ENCODE data around the gene ZNF420. TPM values are rescaled to one million over a fixed set of nuclear protein-coding genes. Genes with fewer than 3 reads are reported as not detected.
"Not testable (repeated sequence)": the region's sequence is repeated elsewhere in the genome, so short reads cannot be mapped to it uniquely, and the experiment has no call there.

The ZNF420 gene
- total RNA-seq, result 9.6 TPM
- long read RNA-seq, transcript ZNF420-202 (5 exons, 3,535 nt), result major isoform, 5 of 15 reads
- long read RNA-seq, partial matches to known transcripts, result 1 of 15 reads
- long read RNA-seq, other reads (novel, unspliced or antisense), result 9 of 15 reads

DNA sequence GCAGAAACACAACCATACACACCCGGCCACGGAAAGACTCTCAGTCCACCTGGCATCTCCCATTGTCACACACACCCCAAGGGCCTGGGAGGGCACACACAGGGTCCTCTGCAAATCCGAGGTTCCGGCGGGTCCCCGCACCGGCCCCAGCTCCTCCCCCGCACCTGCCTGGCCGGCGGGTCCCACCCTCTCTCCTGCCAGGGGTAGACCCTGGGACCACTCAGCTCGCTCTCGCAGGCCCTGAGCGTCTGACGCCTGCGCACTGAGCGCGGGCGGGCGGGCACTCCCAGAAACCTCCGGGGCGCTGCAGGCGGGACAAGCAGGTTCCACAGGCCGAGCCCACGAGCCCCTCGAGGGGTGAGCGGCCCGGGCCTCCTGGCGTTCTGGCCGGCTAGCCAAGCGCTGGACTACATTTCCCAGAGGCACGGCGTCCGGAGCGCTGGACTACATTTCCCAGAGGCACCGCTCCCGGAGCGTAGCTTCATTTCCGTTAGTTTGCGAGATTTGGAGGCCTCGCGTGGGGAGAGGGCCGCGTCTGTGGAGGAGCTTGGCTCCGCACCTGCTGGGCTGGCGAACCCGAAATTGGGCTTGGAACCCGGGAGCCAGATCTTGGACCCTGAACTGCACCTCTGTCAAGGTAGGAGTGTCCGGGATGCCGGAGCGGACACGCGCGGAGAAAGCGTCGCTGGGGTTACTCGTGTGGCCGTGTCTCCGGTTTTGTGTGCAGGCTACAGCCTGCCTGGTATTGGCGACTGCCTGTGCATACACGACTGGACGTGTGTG, at the start of gene ZNF420:
TSS of gene ZNF420 (plus strand) at position 500 of the 783 bp plus-strand sequence. CDS start 10,686 bp downstream, outside the sequence.
- intact Hi-C loops (cut with micrococcal nuclease), result no loop called here
- Histone ChIP-seq H3K36me3 (peaks cover 15% of the 10 kb centered on the region), H3K27ac (replicated peaks) (peak within 1 kb of the TSS; percentile 90), H3K4me1 (peaks cover 43% of the 10 kb centered on the region), H3K27me3 (ENCODE audit: low read depth) (no peaks in the 10 kb centered on the region), H3K4me3 (peak within 1 kb of the TSS; percentile 85), H3K9me3 (replicated peaks) (peaks cover 30% of the 10 kb centered on the region)
- peak; percentile 93 for DNase-seq
- TF ChIP-seq, protein P1, sequence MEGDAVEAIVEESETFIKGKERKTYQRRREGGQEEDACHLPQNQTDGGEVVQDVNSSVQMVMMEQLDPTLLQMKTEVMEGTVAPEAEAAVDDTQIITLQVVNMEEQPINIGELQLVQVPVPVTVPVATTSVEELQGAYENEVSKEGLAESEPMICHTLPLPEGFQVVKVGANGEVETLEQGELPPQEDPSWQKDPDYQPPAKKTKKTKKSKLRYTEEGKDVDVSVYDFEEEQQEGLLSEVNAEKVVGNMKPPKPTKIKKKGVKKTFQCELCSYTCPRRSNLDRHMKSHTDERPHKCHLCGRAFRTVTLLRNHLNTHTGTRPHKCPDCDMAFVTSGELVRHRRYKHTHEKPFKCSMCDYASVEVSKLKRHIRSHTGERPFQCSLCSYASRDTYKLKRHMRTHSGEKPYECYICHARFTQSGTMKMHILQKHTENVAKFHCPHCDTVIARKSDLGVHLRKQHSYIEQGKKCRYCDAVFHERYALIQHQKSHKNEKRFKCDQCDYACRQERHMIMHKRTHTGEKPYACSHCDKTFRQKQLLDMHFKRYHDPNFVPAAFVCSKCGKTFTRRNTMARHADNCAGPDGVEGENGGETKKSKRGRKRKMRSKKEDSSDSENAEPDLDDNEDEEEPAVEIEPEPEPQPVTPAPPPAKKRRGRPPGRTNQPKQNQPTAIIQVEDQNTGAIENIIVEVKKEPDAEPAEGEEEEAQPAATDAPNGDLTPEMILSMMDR (IDR thresholded peaks at IDR 0.05; ENCODE audit: borderline replicate concordance), result no peak

DNA sequence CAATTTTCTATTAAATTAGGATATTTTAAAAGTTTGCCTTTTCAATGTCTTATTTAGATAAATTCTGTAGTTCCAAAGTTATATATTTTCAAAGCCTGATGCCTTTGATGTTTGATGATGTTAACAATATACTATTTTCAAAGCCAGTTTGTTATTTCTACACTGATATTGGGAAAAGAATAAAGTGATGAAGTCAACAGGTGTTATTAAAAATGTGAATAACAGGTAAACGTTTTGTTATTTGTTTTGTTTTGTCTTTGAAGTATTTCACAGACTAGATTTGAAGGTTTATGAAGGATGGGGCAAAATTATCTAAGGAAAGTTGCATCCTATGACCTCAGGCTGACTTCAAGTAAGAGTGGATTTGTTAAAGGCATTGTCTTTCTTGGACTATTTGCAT, 33.1 kb upstream of the ZNF420 start:
- Histone ChIP-seq H3K4me3 (no peak overlapping the region), H3K27me3 (ENCODE audit: low read depth) (no peaks in the 10 kb centered on the region), H3K36me3 (no peaks in the 10 kb centered on the region), H3K4me1 (no peaks in the 10 kb centered on the region), H3K9me3 (replicated peaks) (peaks cover 88% of the 10 kb centered on the region), H3K27ac (replicated peaks) (no peak overlapping the region)
- TF ChIP-seq, protein P1 (IDR thresholded peaks at IDR 0.05; ENCODE audit: borderline replicate concordance), result no peak
- DNase-seq, result no peak
- intact Hi-C loops (cut with micrococcal nuclease), result no loop called here

DNA sequence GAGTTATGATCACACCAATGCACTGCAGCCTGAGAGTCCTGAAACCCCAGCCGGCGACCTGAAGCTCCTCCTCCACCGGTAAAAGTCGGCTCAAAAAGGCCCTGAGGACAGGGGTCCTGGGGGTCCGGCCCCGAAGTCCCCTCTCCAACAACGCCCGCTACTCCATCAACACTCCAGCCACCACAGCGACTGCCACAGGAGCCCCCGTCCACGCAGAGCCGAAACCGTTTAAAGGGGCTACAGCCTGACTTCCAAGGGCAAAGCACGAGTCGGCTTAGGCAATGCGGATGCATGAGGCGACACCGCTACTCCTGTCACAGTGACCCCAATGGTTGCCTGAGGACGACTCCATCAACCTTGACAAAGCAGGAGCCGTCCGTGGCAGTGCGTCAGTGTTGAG, 22.9 kb upstream of the ZNF420 start:
- H3K9me3 ChIP-seq (replicated peaks), result peaks cover 71% of the 10 kb centered on the region
- H3K4me3 ChIP-seq, result no peak overlapping the region
- H3K4me1 ChIP-seq, result no peaks in the 10 kb centered on the region
- no peaks in the 10 kb centered on the region for H3K27me3 ChIP-seq (ENCODE audit: low read depth)
- no peak overlapping the region for H3K27ac ChIP-seq (replicated peaks)
- DNase-seq, result no peak
- H3K36me3 ChIP-seq, result peaks cover 14% of the 10 kb centered on the region
- TF ChIP-seq, protein P1 (IDR thresholded peaks at IDR 0.05; ENCODE audit: borderline replicate concordance), result no peak
- intact Hi-C loops (cut with micrococcal nuclease), result no loop called here

DNA sequence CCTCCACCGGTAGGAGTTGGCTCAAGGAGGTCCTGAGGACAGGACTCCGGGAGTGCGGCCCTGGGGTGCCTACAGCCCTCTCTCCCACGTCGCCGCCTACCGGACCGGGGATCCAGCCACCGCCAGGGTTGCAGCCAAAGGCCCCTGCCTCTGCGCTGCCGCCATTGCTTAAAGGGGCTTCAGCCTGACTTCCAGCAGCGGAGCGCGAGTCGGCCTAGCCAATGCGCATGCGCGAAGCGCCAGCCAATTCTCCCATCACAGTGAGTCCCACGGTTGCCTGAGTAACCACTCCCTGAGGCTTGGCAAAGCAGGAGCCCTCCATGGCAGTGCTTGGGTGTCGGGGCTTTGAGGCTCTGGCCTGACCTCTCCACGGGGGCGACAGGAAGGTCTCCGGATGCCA, 21.5 kb upstream of the ZNF420 start:
- DNase-seq, result no peak
- Histone ChIP-seq H3K36me3 (peaks cover 14% of the 10 kb centered on the region), H3K4me3 (no peak overlapping the region), H3K27ac (replicated peaks) (no peak overlapping the region), H3K4me1 (no peaks in the 10 kb centered on the region), H3K9me3 (replicated peaks) (peaks cover 69% of the 10 kb centered on the region), H3K27me3 (ENCODE audit: low read depth) (no peaks in the 10 kb centered on the region)
- intact Hi-C loops (cut with micrococcal nuclease), result no loop called here
- TF ChIP-seq, protein P1 (IDR thresholded peaks at IDR 0.05; ENCODE audit: borderline replicate concordance), result no peak

DNA sequence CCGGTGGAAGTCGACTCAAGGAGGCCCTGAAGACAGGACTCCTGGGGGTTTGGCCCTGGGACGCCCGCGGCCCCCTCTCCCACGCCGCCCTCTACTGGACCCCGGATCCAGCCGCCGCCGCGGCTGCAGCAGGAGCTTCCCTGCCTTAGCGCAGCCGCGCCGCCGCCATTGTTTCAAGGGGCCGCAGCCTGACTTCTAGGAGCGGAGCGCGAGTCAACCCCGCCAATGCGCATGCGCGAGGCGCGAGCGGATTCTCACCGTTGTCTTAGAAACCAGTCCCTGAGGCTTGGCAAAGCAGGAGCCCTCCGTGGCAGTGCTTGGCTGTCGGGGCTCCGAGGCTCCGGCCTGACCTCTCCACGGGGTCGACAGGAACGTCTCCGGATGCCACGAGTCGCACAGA, 19.1 kb upstream of the ZNF420 start:
- peak overlapping the region; percentile 48 for H3K4me3 ChIP-seq
- intact Hi-C loops (cut with micrococcal nuclease), result no loop called here
- no peak for DNase-seq
- H3K27ac ChIP-seq (replicated peaks), result no peak overlapping the region
- H3K9me3 ChIP-seq (replicated peaks), result peaks cover 67% of the 10 kb centered on the region
- H3K36me3 ChIP-seq, result peaks cover 14% of the 10 kb centered on the region
- no peaks in the 10 kb centered on the region for H3K4me1 ChIP-seq
- TF ChIP-seq, protein P1 (IDR thresholded peaks at IDR 0.05; ENCODE audit: borderline replicate concordance), result no peak
- H3K27me3 ChIP-seq (ENCODE audit: low read depth), result no peaks in the 10 kb centered on the region

DNA sequence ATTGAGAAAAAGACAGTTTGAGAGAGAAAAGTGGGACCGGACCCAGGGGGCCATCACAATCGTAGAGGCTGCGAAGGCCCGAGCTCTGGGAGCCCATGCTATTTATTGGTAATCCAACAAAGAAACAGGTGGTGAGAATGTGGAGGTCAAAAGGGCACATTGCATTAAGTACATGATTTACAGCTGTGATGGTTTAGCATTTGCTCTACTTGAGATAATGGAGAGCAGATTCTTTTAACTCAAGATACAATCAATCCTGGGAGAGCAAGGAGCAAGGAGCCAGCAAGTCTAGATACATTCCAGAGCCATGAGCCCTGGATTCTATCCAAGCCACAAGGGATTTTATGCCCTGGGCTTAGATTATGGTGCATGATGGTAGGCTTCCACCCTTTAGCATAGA, 13.3 kb upstream of the ZNF420 start:
- H3K4me1 ChIP-seq; H3K27ac ChIP-seq (replicated peaks); intact Hi-C loops (cut with micrococcal nuclease); H3K27me3 ChIP-seq (ENCODE audit: low read depth); DNase-seq; H3K4me3 ChIP-seq: not testable (repeated sequence)
- Histone ChIP-seq H3K9me3 (replicated peaks) (peaks cover 75% of the 10 kb centered on the region), H3K36me3 (peaks cover 20% of the 10 kb centered on the region)

Data from left ventricle myocardium inferior (tissue), 1 donor.